IMR-90 (cell line): ENCODE measurements around the gene DLL4. TPM values are rescaled to one million over a fixed set of nuclear protein-coding genes. Genes with fewer than 3 reads are reported as not detected.

Experiments used
- ATAC-seq: fragments of 200-7000 bp; cut with Tn5 transposase; 2 replicates; pipeline ENCODE4 v1.9.1; 2020; ENCODE audit warnings: low read depth, mild to moderate bottlenecking, moderate library complexity
- BruUV-seq: library from RNA; stranded (reverse); fragments of 400-500 nt; replicated peaks from 2 replicates; lab custom pipeline; 2021; lab: Mats Ljungman, UMichigan
- CTCF ChIA-PET: fragments of 300-600 bp; formaldehyde crosslinking; extraction: SDS; loops from one replicate; lab custom pipeline; 2021; ENCODE audit warnings: antibody characterized with exemption; lab: Yijun Ruan, JAX
- POLR2A ChIA-PET: fragments of 300-600 bp; sonication (Branson Sonifier 250); formaldehyde crosslinking; loops from one replicate; lab custom pipeline; 2022; ENCODE audit warnings: antibody characterized with exemption; ENCODE audit not compliant: unreplicated experiment; lab: Charles Lee
- DNase-seq: peaks from one replicate; pipeline ENCODE4 v3.0.0; 2013
- H2AFZ ChIP-seq: replicated peaks from 2 replicates; pipeline ENCODE3; 2013; ENCODE audit warnings: low read length, mild to moderate bottlenecking; ENCODE audit not compliant: poor library complexity
- H2AK5ac ChIP-seq: 2 replicates; pipeline ENCODE4 v1.6.1; 2013; ENCODE audit warnings: low read depth, low read length, inconsistent platforms
- H2AK9ac ChIP-seq: replicated peaks from 2 replicates; pipeline ENCODE3; 2013; ENCODE audit warnings: mild to moderate bottlenecking, low read depth, low read length, moderate library complexity; ENCODE audit not compliant: poor library complexity
- H2BK120ac ChIP-seq: 2 replicates; pipeline ENCODE4 v1.6.1; 2013; ENCODE audit warnings: low read depth, low read length, inconsistent platforms
- H2BK15ac ChIP-seq: 3 replicates; pipeline ENCODE4 v1.6.1; 2013; ENCODE audit warnings: low read depth, low read length, inconsistent platforms
- H2BK20ac ChIP-seq: 2 replicates; pipeline ENCODE4 v1.6.1; 2013; ENCODE audit warnings: low read depth, mild to moderate bottlenecking, inconsistent platforms, low read length, moderate library complexity
- H2BK5ac ChIP-seq: 2 replicates; pipeline ENCODE4 v1.6.1; 2013; ENCODE audit warnings: mild to moderate bottlenecking, low read depth, low read length, inconsistent platforms; ENCODE audit not compliant: poor library complexity, severe bottlenecking
- H3K14ac ChIP-seq: replicated peaks from 2 replicates; pipeline ENCODE4 v1.6.1; 2013; ENCODE audit warnings: low read depth, low read length, inconsistent platforms
- H3K18ac ChIP-seq: 2 replicates; pipeline ENCODE4 v1.6.1; 2013; ENCODE audit warnings: low read depth, low read length, control low read depth
- H3K23ac ChIP-seq: 2 replicates; pipeline ENCODE4 v1.6.1; 2013; ENCODE audit warnings: low read depth, low read length, inconsistent platforms
- H3K27ac ChIP-seq: 2 replicates; pipeline ENCODE4 v1.5.1; 2013; ENCODE audit warnings: mild to moderate bottlenecking, control low read depth, low read length; ENCODE audit not compliant: insufficient read depth
- H3K27me3 ChIP-seq: 2 replicates; pipeline ENCODE4 v1.6.1; 2013; ENCODE audit warnings: low read length; ENCODE audit not compliant: control insufficient read depth, insufficient read depth
- H3K36me3 ChIP-seq: 2 replicates; pipeline ENCODE4 v1.6.1; 2013; ENCODE audit warnings: low read length, mixed read lengths; ENCODE audit not compliant: control insufficient read depth, insufficient read depth
- H3K4ac ChIP-seq: 2 replicates; pipeline ENCODE4 v1.6.1; 2013; ENCODE audit warnings: low read depth, low read length, inconsistent platforms
- H3K4me1 ChIP-seq: 2 replicates; pipeline ENCODE4 v1.6.1; 2013; ENCODE audit warnings: low read length, mixed read lengths; ENCODE audit not compliant: control insufficient read depth, insufficient read depth
- H3K4me2 ChIP-seq: 2 replicates; pipeline ENCODE4 v1.6.1; 2013; ENCODE audit warnings: low read depth, mild to moderate bottlenecking, control low read depth, low read length, moderate library complexity
- H3K4me3 ChIP-seq: 2 replicates; pipeline ENCODE4 v1.5.1; 2013; ENCODE audit warnings: low read depth, mild to moderate bottlenecking, control low read depth, low read length, moderate library complexity; ENCODE audit not compliant: insufficient read depth
- H3K56ac ChIP-seq: 2 replicates; pipeline ENCODE4 v1.6.1; 2013; ENCODE audit warnings: low read length, inconsistent platforms; ENCODE audit not compliant: insufficient read depth; ENCODE audit errors: extremely low read depth
- H3K79me1 ChIP-seq, 2 experiments: 2 replicates each; pipeline ENCODE4 v1.6.1; 2013; ENCODE audit warnings: low read length in 2 of 2, inconsistent platforms in 1 of 2, low read depth in 1 of 2
- H3K9ac ChIP-seq: 2 replicates; pipeline ENCODE4 v1.6.1; 2013; ENCODE audit warnings: low read depth, low read length, control low read depth
- H3K9me1 ChIP-seq: 2 replicates; pipeline ENCODE4 v1.6.1; 2013; ENCODE audit warnings: low read length, inconsistent platforms; ENCODE audit not compliant: insufficient read depth
- H3K9me3 ChIP-seq: 2 replicates; pipeline ENCODE4 v1.6.1; 2013; ENCODE audit warnings: low read length; ENCODE audit not compliant: control insufficient read depth, insufficient read depth
- H4K20me1 ChIP-seq: 2 replicates; pipeline ENCODE4 v1.6.1; 2013; ENCODE audit warnings: low read length, inconsistent platforms; ENCODE audit not compliant: insufficient read depth
- H4K5ac ChIP-seq: 2 replicates; pipeline ENCODE4 v1.6.1; 2013; ENCODE audit warnings: mild to moderate bottlenecking, low read depth, low read length, control low read depth
- H4K8ac ChIP-seq, 2 experiments: 2 replicates each; pipeline ENCODE4 v1.6.1; 2013; ENCODE audit warnings: low read depth in 2 of 2, low read length in 2 of 2, control low read depth in 1 of 2, inconsistent platforms in 1 of 2
- H4K91ac ChIP-seq: 2 replicates; pipeline ENCODE4 v1.6.1; 2013; ENCODE audit warnings: low read depth, low read length, inconsistent platforms; ENCODE audit not compliant: insufficient read depth
- BHLHE40 ChIP-seq: fragments of 150-350 bp; IDR thresholded peaks from 2 replicates; pipeline ENCODE4 v1.6.1; 2016; ENCODE audit warnings: mild to moderate bottlenecking, low read depth, low read length
- CEBPB ChIP-seq: IDR thresholded peaks from 2 replicates; pipeline ENCODE4 v1.6.1; 2012; ENCODE audit warnings: low read depth, low read length, improper control_type of control experiment
- CHD1 ChIP-seq: IDR thresholded peaks from 2 replicates; pipeline ENCODE4 v1.6.1; 2012; ENCODE audit warnings: low read depth, low read length, improper control_type of control experiment
- CTCF ChIP-seq: conservative IDR thresholded peaks from 2 replicates; pipeline ENCODE4 v1.5.1; 2012; ENCODE audit warnings: mild to moderate bottlenecking, low read depth, low read length, improper control_type of control experiment
- ELK1 ChIP-seq: fragments of 150-350 bp; IDR thresholded peaks from 2 replicates; pipeline ENCODE4 v1.6.1; 2016; ENCODE audit warnings: low read depth, mild to moderate bottlenecking, low read length, moderate library complexity, borderline replicate concordance
- FOS ChIP-seq: fragments of 150-350 bp; IDR thresholded peaks from 2 replicates; pipeline ENCODE4 v1.6.1; 2016; ENCODE audit warnings: low read depth, low read length
- MAFK ChIP-seq: IDR thresholded peaks from 2 replicates; pipeline ENCODE4 v1.6.1; 2012; ENCODE audit warnings: low read depth, low read length, improper control_type of control experiment
- MAZ ChIP-seq: IDR thresholded peaks from 2 replicates; pipeline ENCODE4 v1.6.1; 2012; ENCODE audit warnings: low read depth, mild to moderate bottlenecking, low read length, improper control_type of control experiment, moderate library complexity, borderline replicate concordance
- MXI1 ChIP-seq: IDR thresholded peaks from 2 replicates; pipeline ENCODE4 v1.6.1; 2012; ENCODE audit warnings: low read depth, mild to moderate bottlenecking, low read length, moderate library complexity, borderline replicate concordance
- NFE2L2 ChIP-seq: fragments of 150-350 bp; IDR thresholded peaks from 2 replicates; pipeline ENCODE4 v1.6.1; 2016; ENCODE audit warnings: low read depth, mild to moderate bottlenecking, low read length
- POLR2A ChIP-seq: IDR thresholded peaks from 2 replicates; pipeline ENCODE4 v1.6.1; 2012; ENCODE audit warnings: mild to moderate bottlenecking, low read depth, low read length
- RAD21 ChIP-seq: IDR thresholded peaks from 2 replicates; pipeline ENCODE4 v1.6.1; 2012; ENCODE audit warnings: low read length, improper control_type of control experiment
- RCOR1 ChIP-seq: IDR thresholded peaks from 2 replicates; pipeline ENCODE4 v1.6.1; 2012; ENCODE audit warnings: mild to moderate bottlenecking, low read length, improper control_type of control experiment; ENCODE audit not compliant: insufficient replicate concordance
- RFX5 ChIP-seq: IDR thresholded peaks from 2 replicates; pipeline ENCODE4 v1.8.0; 2012; ENCODE audit warnings: low read depth, mild to moderate bottlenecking, low read length, moderate library complexity
- SMC3 ChIP-seq: fragments of 150-350 bp; IDR thresholded peaks from 2 replicates; pipeline ENCODE4 v1.6.1; 2016; ENCODE audit warnings: low read depth, mild to moderate bottlenecking, antibody characterized with exemption, low read length, moderate library complexity
- USF2 ChIP-seq: fragments of 150-350 bp; IDR thresholded peaks from 2 replicates; pipeline ENCODE4 v1.6.1; 2017; ENCODE audit warnings: mild to moderate bottlenecking, antibody characterized with exemption, low read length, low read depth
- WGBS, 2 experiments: methylation state at CpG; one replicate each; pipeline versions ENCODE4 v1.1.5 to v1.1.7; 2013; ENCODE audit warnings: missing lambda C conversion rate in 2 of 2; ENCODE audit not compliant: insufficient read length in 1 of 2; ENCODE audit errors: extremely low coverage in 2 of 2; 5-methylcytosine and 5-hydroxymethylcytosine counted together
- dilution Hi-C: fragments of 300-500 bp; cut with HindIII; formaldehyde crosslinking; loops from one replicate; pipeline ENCODE4 v1.14.3; 2018; ENCODE audit warnings: low sequenced_read_pairs; ENCODE audit not compliant: unreplicated experiment
- in situ Hi-C: fragments of 300-500 bp; cut with MboI; formaldehyde crosslinking; loops from 3 replicates; pipeline ENCODE4 v1.14.3; 2019; ENCODE audit warnings: low sequenced_read_pairs, inconsistent platforms, mixed read lengths
- intact Hi-C: fragments of 100-400 bp; cut with micrococcal nuclease; formaldehyde crosslinking; loops from 2 replicates; pipeline ENCODE4 v1.10.0; 2022
- polyA plus RNA-seq, 3 experiments: library from polyadenylated mRNA; depleted of rRNA; stranded (reverse); fragments of >200 nt; gene quantifications; 2 replicates each; pipeline ENCODE4 v1.2.3, GENCODE V29; 2012; ENCODE audit warnings: low replicate concordance in 1 of 3
- total RNA-seq: library from RNA; depleted of rRNA; stranded (reverse); fragments of >200 nt; gene quantifications from 2 replicates; pipeline ENCODE4 v1.2.3, GENCODE V29; 2012

Gene DLL4
- total and polyA plus RNA-seq, 2 of the 4 experiments (the other 2 are of a cell fraction) = 1.8 to 3.4 TPM

DNA sequence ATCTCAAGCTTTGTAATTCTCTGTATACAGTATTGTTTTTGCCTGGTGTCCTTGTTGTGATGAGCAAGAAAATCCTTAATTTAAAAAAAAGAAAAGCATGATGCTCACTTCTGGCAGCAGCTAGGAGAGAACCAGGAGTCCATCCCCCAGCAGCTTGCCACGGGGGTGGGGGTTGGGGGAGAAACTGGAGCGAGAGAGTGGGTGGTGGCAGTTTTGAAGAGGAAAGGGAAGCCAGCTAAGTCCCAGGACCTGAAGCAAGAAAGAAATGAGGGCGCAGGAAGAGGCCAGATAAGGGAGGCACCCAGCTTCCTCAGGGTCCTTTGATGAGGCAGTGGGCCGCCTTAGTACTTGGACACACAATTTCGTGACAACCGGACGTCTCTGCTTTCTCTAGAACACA lies 47.7 kb downstream of the DLL4 start:
- Histone ChIP-seq H2BK5ac (peak overlapping the region; percentile 30), H2AK5ac (peak overlapping the region; percentile 85), H3K79me1 (peaks cover 13 to 67% of the 10 kb centered on the region in 2 experiments), H3K9ac (0 out of 2 replicates have a peak overlapping the region, but pooled peaks have one; percentile 12), H3K9me1 (peaks cover 40% of the 10 kb centered on the region), H3K23ac (peak overlapping the region; percentile 79; the same call in 1 of the 2 replicates), H3K9me3 (no peaks in the 10 kb centered on the region), H3K36me3 (peaks cover 52% of the 10 kb centered on the region), H3K4me3 (no peak overlapping the region), H2BK120ac (peak overlapping the region; percentile 92), H2AK9ac (peak overlapping the region; percentile 20), H2AFZ (peak overlapping the region; percentile 58), H3K18ac (peak overlapping the region; percentile 13; the same call in 1 of the 2 replicates), H3K56ac (no peak overlapping the region), H2BK20ac (peak overlapping the region; percentile 60), H3K27ac (peak overlapping the region; percentile 2; the same call in 1 of the 2 replicates), H4K8ac (peak overlapping the region; percentile 24 to 76; a peak in 2 of 4 replicates), H4K5ac (peak overlapping the region; percentile 10; the same call in 1 of the 2 replicates), H3K27me3 (no peaks in the 10 kb centered on the region), H3K14ac (peak overlapping the region; percentile 43; the same call in 1 of the 2 replicates), H2BK15ac (peak overlapping the region; percentile 41; the same call in 2 of the 3 replicates), H3K4me2 (no peak overlapping the region), H3K4me1 (peaks cover 20% of the 10 kb centered on the region), H4K91ac (peak overlapping the region; percentile 68; the same call in 1 of the 2 replicates), H3K4ac (peak overlapping the region; percentile 29), H4K20me1 (no peaks in the 10 kb centered on the region)
- no peak for TF ChIP-seq CTCF
- no peak for TF ChIP-seq USF2
- TF ChIP-seq CHD1 = no peak
- no peak for TF ChIP-seq MXI1
- no peak for TF ChIP-seq CEBPB
- no peak for TF ChIP-seq BHLHE40
- no peak for TF ChIP-seq MAFK
- no peak for TF ChIP-seq POLR2A
- TF ChIP-seq RCOR1 = no peak
- no peak for TF ChIP-seq RFX5
- no peak for TF ChIP-seq NFE2L2
- no peak for TF ChIP-seq ELK1
- no peak for TF ChIP-seq RAD21
- no peak for TF ChIP-seq MAZ
- TF ChIP-seq SMC3 = no peak
- no peak for TF ChIP-seq FOS
- ChIA-PET POLR2A (interaction anchor here (0.8 kb wide), 1 partner anchor 35 kb away, joined by 3 read pairs; no protein-coding TSS in a partner anchor), CTCF (interaction anchor here (0.9 kb wide), 1 partner anchor 13 kb away, joined by 4 read pairs; no protein-coding TSS in a partner anchor)
- WGBS, 2 experiments = 91% methylated on average over 5 of the region's 7 CpGs; no CpG with 5 or more reads in 1 of the 2 experiments
- ATAC-seq (no peak), DNase-seq (no peak)
- intact Hi-C loops (no loop called here), in situ Hi-C loops (no loop called here), dilution Hi-C loops (no loop called here)
- no TSS peak for BruUV-seq
